WTC11 (cell line): ENCODE data around the gene CHRNA1.

ENCODE experiments used
- CTCF ChIP-seq: fragments of 200-600 bp; IDR thresholded peaks from 2 replicates; pipeline ENCODE4 v1.8.0; 2022; ENCODE audit warnings: antibody characterized with exemption
- E2F1 ChIP-seq: sonication (generic); formaldehyde crosslinking; IDR thresholded peaks from 2 replicates; pipeline ENCODE4 v1.8.0; 2022; ENCODE audit warnings: mild to moderate bottlenecking, missing genetic modification reagents
- E2F5 ChIP-seq: sonication (generic); formaldehyde crosslinking; IDR thresholded peaks from 2 replicates; pipeline ENCODE4 v1.8.1; 2022; ENCODE audit warnings: mild to moderate bottlenecking, moderate library complexity, missing genetic modification reagents
- ESRRA ChIP-seq: sonication (generic); formaldehyde crosslinking; IDR thresholded peaks from 2 replicates; pipeline ENCODE4 v1.8.1; 2022; ENCODE audit warnings: mild to moderate bottlenecking, missing genetic modification reagents, borderline replicate concordance
- MLX ChIP-seq: sonication (generic); formaldehyde crosslinking; IDR thresholded peaks from 2 replicates; pipeline ENCODE4 v1.8.1; 2023; ENCODE audit warnings: mild to moderate bottlenecking, missing genetic modification reagents, moderate library complexity
- PRDM15 ChIP-seq: sonication (generic); formaldehyde crosslinking; IDR thresholded peaks from 2 replicates; pipeline ENCODE4 v1.8.0; 2022; ENCODE audit warnings: missing genetic modification reagents
- STAT6 ChIP-seq: sonication (generic); formaldehyde crosslinking; conservative IDR thresholded peaks from 2 replicates; pipeline ENCODE4 v1.8.1; 2023; ENCODE audit warnings: mild to moderate bottlenecking, low read depth, missing genetic modification reagents, moderate library complexity
- TCF7 ChIP-seq: sonication (generic); formaldehyde crosslinking; IDR thresholded peaks from 2 replicates; pipeline ENCODE4 v1.8.0; 2022; ENCODE audit warnings: mild to moderate bottlenecking, low read depth, missing genetic modification reagents, moderate library complexity
- USF2 ChIP-seq: sonication (generic); formaldehyde crosslinking; IDR thresholded peaks from 2 replicates; pipeline ENCODE4 v1.8.1; 2023; ENCODE audit warnings: mild to moderate bottlenecking, missing genetic modification reagents, moderate library complexity
- ZBTB21 ChIP-seq: sonication (generic); formaldehyde crosslinking; IDR thresholded peaks from 2 replicates; pipeline ENCODE4 v1.8.1; 2023; ENCODE audit warnings: mild to moderate bottlenecking, missing genetic modification reagents, borderline replicate concordance

GRCh38 chr2:174788291-174788929 is 24.1 kb upstream of the CHRNA1 start:
- TF ChIP-seq CTCF: no peak
- no peak for TF ChIP-seq PRDM15 (CRISPR knock-in tag)
- no peak for TF ChIP-seq USF2
- TF ChIP-seq STAT6: no peak
- no peak for TF ChIP-seq E2F1 (CRISPR knock-in tag)
- no peak for TF ChIP-seq TCF7
- no peak for TF ChIP-seq E2F5 (CRISPR knock-in tag)
- no peak for TF ChIP-seq MLX (CRISPR knock-in tag)
- TF ChIP-seq ESRRA: no peak
- TF ChIP-seq ZBTB21 (CRISPR knock-in tag): no peak
